Pancreas (tissue), 10 donors: ENCODE measurements around the gene CYP11A1. TPM values are rescaled to one million over a fixed set of nuclear protein-coding genes. Genes with fewer than 3 reads are reported as not detected.

Source experiments
- ATAC-seq, 4 donors: fragments of 200-7000 bp; cut with Tn5 transposase; one replicate each; pipeline versions ENCODE4 v1.8.0 to v1.9.1; 2020; ENCODE audit warnings: mild to moderate bottlenecking in 4 of 4, moderate library complexity in 4 of 4
- DNase-seq, 6 donors: peaks; one replicate each; pipeline ENCODE4 v3.0.0-alpha.2; 2020
- FAIRE-seq: peaks from 2 replicates; lab custom pipeline; 2012; peaks lifted over from hg19 to GRCh38; lab: Jason Lieb, UNC
- H3K27ac ChIP-seq, 4 donors: fragments of 200-600 bp; sonication (generic); 1 replicate in 3 of 4; 2 replicates in 1 of 4; pipeline versions ENCODE4 v1.5.0 to v1.8.0; 2020
- H3K27me3 ChIP-seq, 4 donors: fragments of 200-600 bp; one replicate each; pipeline ENCODE4 v1.8.0; 2021
- H3K36me3 ChIP-seq, 3 donors: fragments of 200-600 bp; sonication (generic) in 1 of 3; one replicate each; pipeline versions ENCODE4 v1.5.0 to v1.8.0; 2020 to 2021
- H3K4me1 ChIP-seq, 3 donors: fragments of 200-600 bp; one replicate each; pipeline ENCODE4 v1.8.0; 2021
- H3K4me3 ChIP-seq, 4 donors: fragments of 200-600 bp; sonication (generic) in 2 of 4; one replicate each; pipeline versions ENCODE4 v1.5.0 to v1.8.0; 2020 to 2021
- H3K9me3 ChIP-seq, 4 donors: fragments of 200-600 bp; one replicate each; pipeline ENCODE4 v1.8.0; 2021
- CTCF ChIP-seq, 4 donors: fragments of 200-600 bp; sonication (generic) in 3 of 4; IDR thresholded peaks; one replicate each; pipeline versions ENCODE4 v1.5.0 to v1.8.0; 2021; ENCODE audit warnings: antibody characterized with exemption in 4 of 4
- WGBS, 2 donors: extraction: QIAGEN DNeasy Blood & Tissue Kit; methylation state at CpG; one replicate each; pipeline ENCODE4 v1.1.7; 2013; 5-methylcytosine and 5-hydroxymethylcytosine counted together
- intact Hi-C, 3 donors: fragments of 100-400 bp; cut with DNase I; formaldehyde crosslinking; loops; one replicate each; pipeline versions ENCODE4 v1.11.1 to v1.14.2; 2022
- polyA plus RNA-seq, 2 donors: library from polyadenylated mRNA; stranded (reverse); fragments of 200-250 nt; gene quantifications; one replicate each; pipeline ENCODE4 v1.2.3, GENCODE V29; 2013
- total RNA-seq, 6 donors: library from RNA; stranded (reverse); fragmentation: NEBNext Ultra II Directional in 4 of 6; extraction: Animal tissue kit (Norgen Biotek cat#: 25700) in 4 of 6; gene quantifications; one replicate each; pipeline versions ENCODE4 v1.2.1 to v1.2.4, GENCODE V29; 2021 to 2023
- donor health status: healthy with polysubstance abuse.
- donor health status: DM: no; HTN: no; CAD: no; lungs with moderate emphysema.
- donor health status: DM: no; HTN: no; CAD: no.
- donor health status: control.
- donor health status: control.
- donor health status: Bipolar disorder and iron deficiency.
- donor health status: DM: yes; HTN: yes; CAD: no.
- donor health status: DM: no; HTN: no; CAD: no.
- donor health status: DM: no; HTN: no; CAD: no.
- donor health status: DM: yes; HTN: yes; CAD: no.

CYP11A1 gene
- total and polyA plus RNA-seq, 8 donors: 0.09 to 0.66 (median 0.28) TPM; not detected in 3

GRCh38 chr15:74317820-74318375 is 49.5 kb downstream of the CYP11A1 start:
- ATAC-seq: peak in 3 of 4 donors; percentile 22 to 62 (median 61)

GRCh38 chr15:74316141-74316540 is 51.3 kb downstream of the CYP11A1 start:
- WGBS, 2 donors: 56 to 66% methylated on average over 13 of the region's 13 CpGs
- Histone ChIP-seq H3K4me3 (no peak overlapping the region), H3K9me3 (no peaks in the 10 kb centered on the region), H3K36me3 (no peaks in the 10 kb centered on the region), H3K27ac (no peak overlapping the region), H3K27me3 (no peaks in the 10 kb centered on the region), H3K4me1 (no peaks in the 10 kb centered on the region)
- DNase-seq: no peak
- no peak for TF ChIP-seq CTCF (IDR thresholded peaks at IDR 0.05)
- no peak for ATAC-seq
- no peak for FAIRE-seq
- intact Hi-C loops: loop anchor here in 1 of 3 donors (10.0 kb wide), 1 partner anchor 191 kb away; no protein-coding TSS in a partner anchor

More at GRCh38 chr15:74317820-74318375, 49.5 kb downstream of the CYP11A1 start:
- Histone ChIP-seq H3K4me1 (no peaks in the 10 kb centered on the region), H3K27me3 (no peaks in the 10 kb centered on the region), H3K4me3 (no peak overlapping the region), H3K36me3 (no peaks in the 10 kb centered on the region), H3K9me3 (no peaks in the 10 kb centered on the region), H3K27ac (no peak overlapping the region)
- TF ChIP-seq CTCF (IDR thresholded peaks at IDR 0.05): no peak
- FAIRE-seq: no peak
- intact Hi-C loops: loop anchor here in 1 of 3 donors (10.0 kb wide), 1 partner anchor 193 kb away; no protein-coding TSS in a partner anchor
- WGBS, 2 donors: 48 to 52% methylated on average over 8 of the region's 8 CpGs
- peak in 4 of 6 donors; percentile 30 to 61 (median 50) for DNase-seq

GRCh38 chr15:74315626-74316025 is 51.8 kb downstream of the CYP11A1 start:
- H3K4me3 ChIP-seq: no peak overlapping the region
- H3K27me3 ChIP-seq: no peaks in the 10 kb centered on the region
- no peak for DNase-seq
- TF ChIP-seq CTCF (IDR thresholded peaks at IDR 0.05): no peak
- no peaks in the 10 kb centered on the region for H3K4me1 ChIP-seq
- FAIRE-seq: no peak
- ATAC-seq: no peak
- H3K27ac ChIP-seq: no peak overlapping the region
- intact Hi-C loops: loop anchor here in 1 of 3 donors (10.0 kb wide), 1 partner anchor 191 kb away; no protein-coding TSS in a partner anchor
- 56 to 84% methylated on average over 5 of the region's 5 CpGs for WGBS, 2 donors
- H3K9me3 ChIP-seq: no peaks in the 10 kb centered on the region
- no peaks in the 10 kb centered on the region for H3K36me3 ChIP-seq

GRCh38 chr15:74314795-74315438 is 52.5 kb downstream of the CYP11A1 start:
- WGBS, 2 donors: 72 to 76% methylated on average over 13 of the region's 13 CpGs
- DNase-seq (no peak), FAIRE-seq (no peak), ATAC-seq (no peak)
- no peaks in the 10 kb centered on the region for H3K36me3 ChIP-seq
- H3K27ac ChIP-seq: no peak overlapping the region
- no peaks in the 10 kb centered on the region for H3K9me3 ChIP-seq
- intact Hi-C loops: loop anchor here in 1 of 3 donors (10.0 kb wide), 1 partner anchor 190 kb away; no protein-coding TSS in a partner anchor
- TF ChIP-seq CTCF (IDR thresholded peaks at IDR 0.05): no peak
- H3K27me3 ChIP-seq: no peaks in the 10 kb centered on the region
- H3K4me3 ChIP-seq: no peak overlapping the region
- no peaks in the 10 kb centered on the region for H3K4me1 ChIP-seq
